Measurements from ENCODE around the gene CAMK1D.

CAMK1D gene

DNA sequence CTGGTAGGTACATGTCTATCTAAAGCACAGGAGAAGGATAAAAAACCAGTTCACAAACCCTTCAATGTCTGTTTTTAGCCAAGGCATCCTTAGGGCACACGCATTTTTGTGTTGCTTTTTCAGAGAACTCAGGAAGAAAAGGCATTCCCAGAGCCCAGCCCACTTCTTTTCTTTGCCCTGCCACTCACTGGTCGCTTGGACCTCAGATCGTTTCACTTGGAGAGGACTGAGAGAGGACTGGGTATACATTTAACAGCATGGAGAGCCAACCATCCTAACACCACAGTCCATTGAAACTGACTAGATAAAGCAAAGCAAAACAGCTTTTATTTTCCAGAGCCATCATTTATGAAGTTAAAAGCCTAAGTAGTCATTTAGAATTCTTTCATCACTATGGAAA, 194.2 kb downstream of the CAMK1D start:
- H3K27ac ChIP-seq: no peak overlapping the region
- TF ChIP-seq, protein P1, sequence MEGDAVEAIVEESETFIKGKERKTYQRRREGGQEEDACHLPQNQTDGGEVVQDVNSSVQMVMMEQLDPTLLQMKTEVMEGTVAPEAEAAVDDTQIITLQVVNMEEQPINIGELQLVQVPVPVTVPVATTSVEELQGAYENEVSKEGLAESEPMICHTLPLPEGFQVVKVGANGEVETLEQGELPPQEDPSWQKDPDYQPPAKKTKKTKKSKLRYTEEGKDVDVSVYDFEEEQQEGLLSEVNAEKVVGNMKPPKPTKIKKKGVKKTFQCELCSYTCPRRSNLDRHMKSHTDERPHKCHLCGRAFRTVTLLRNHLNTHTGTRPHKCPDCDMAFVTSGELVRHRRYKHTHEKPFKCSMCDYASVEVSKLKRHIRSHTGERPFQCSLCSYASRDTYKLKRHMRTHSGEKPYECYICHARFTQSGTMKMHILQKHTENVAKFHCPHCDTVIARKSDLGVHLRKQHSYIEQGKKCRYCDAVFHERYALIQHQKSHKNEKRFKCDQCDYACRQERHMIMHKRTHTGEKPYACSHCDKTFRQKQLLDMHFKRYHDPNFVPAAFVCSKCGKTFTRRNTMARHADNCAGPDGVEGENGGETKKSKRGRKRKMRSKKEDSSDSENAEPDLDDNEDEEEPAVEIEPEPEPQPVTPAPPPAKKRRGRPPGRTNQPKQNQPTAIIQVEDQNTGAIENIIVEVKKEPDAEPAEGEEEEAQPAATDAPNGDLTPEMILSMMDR (conservative IDR thresholded peaks at IDR 0.05): no peak

DNA sequence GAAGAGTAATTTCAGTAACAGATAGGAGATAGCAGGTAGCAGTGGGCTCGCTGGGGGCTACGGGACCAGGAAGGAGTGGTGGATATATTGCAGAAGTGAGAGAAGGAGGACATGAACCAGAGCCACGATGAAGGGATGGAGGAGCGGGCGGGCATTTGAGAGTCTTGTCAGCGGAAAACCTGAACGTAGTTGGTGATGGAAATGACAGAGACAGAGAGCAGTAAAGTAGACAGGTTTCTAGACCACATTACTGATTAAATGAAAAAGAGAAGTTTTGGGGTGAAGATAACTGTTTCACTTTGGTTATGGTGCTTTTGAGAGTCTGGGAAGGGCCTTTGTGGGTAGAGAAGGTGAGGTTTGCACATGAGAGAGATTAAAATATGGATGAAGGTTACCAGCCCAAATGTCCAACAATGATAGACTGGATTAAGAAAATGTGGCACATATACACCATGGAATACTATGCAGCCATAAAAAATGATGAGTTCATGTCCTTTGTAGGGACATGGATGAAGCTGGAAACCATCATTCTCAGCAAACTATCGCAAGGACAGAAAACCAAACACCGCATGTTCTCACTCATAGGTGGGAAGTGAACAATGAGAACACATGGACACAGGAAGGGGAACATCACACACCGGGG, 196.9 kb downstream of the CAMK1D start:
- peak overlapping the region; percentile 94 for H3K27ac ChIP-seq

DNA sequence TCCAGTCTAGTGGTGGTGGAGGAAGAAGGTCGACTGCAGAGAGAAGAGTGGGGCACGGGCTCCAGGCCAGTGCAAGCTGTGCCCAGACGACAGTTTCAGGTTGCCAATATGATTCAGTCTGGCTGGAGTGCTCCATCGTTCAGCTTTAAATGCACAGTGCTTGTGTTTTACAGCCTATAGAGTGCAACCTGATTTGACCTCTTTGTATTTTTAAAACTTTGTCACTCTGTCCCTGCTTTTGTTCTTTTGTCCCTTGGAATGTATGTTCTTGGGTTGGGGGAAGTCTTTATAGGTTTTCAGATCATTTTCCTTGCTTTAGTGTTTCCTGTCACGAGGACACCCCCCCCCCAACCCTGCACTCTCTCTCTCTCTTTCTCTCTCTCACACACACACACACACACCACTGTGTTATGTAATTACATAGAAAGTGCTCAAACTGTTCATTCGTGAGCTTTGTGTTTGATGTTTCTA, 198.0 kb downstream of the CAMK1D start:
- peak overlapping the region; percentile 94 for H3K27ac ChIP-seq
- TF ChIP-seq, protein P1 (conservative IDR thresholded peaks at IDR 0.05): no peak

DNA sequence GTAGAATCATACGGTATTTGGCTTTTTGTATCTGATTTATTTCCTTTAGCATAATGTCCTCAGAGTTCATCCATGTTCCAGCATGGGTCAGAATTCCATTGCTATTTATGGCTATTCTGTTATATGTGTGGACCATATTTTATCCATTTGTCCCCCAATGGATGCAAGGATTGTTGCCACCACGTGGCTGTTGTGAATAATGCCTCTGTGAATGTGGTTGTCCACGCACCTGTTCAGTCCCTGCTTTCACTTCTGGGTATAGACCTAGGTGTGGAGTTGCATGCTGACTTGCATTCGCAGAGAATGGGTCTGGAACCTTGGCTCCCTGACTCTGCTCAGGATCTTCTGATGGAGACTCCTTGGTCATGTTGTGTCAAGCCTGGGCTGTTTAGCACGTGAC, 199.9 kb downstream of the CAMK1D start:
- TF ChIP-seq, protein P1 (conservative IDR thresholded peaks at IDR 0.05): no peak
- H3K27ac ChIP-seq: peak overlapping the region; percentile 94; the same call in 1 of the 2 replicates

DNA sequence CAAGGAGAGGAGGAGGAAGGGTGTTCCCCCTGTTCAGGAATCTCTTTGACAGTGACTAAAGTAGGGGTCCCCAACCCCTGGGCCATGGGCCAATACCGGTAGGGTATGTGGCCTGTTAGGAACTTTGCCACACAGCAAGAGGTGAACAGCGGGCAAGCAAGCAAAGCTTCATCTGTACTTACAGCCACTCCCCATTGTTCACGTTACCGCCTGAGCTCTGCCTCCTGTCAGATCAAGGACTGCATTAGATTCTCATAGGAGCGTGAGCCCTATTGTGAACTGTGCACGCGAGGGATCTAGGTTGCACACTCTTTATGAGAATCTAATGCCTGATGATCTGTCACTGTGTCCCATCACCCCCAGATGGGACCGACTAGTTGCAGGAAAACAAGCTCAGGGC, 201.6 kb downstream of the CAMK1D start:
- TF ChIP-seq, protein P1 (conservative IDR thresholded peaks at IDR 0.05): no peak
- H3K27ac ChIP-seq: no peak overlapping the region; the same call in 1 of the 2 replicates

DNA sequence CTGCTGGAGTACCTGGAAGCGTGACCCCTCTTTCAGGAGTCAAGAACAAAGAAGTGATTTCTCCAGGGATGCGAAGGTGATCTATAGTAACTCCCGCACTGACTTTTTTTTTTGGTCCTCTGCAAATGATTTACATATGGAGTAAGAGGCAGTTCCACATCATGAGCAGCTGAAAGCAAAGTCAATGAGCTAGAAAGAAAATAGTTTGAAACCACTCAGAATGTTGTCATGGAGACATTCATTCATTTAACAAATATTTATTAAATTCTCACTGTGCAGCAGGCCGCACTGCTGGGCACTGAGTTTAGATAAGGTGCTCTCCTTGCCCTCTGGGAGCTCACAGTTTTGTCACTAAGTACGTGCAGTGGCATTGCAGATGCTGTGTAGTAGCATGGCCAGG, 206.7 kb downstream of the CAMK1D start:
- TF ChIP-seq, protein P1 (conservative IDR thresholded peaks at IDR 0.05): no peak

DNA sequence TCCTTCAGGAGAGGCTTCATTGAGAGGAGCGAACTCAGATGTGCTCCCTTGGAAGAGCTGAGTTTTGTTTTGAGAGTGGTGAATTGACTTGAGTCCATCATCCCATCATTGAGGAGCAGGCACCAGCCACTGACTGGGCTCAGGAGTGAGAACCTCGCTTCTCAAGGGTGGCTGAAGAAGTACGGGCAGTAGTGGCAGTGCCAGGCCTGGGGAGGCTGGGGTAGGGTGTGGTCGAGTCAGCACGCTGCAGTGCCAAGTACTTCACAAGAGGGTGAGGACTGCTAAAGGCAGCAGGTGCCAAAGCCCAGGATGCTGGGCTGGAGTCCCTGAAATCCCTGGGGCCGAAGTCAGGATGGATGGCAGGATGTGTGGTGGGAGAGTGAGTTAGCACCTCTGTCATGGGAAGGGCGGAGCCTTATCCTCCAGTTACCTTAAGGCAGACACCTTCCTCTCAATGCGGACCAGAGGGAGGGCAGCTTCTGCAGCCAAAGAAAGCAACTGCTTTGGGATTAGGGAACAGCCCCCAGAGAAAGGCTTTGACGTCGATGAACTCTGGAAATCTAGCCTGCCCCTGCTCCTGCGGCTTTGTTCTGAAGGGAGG, 210.3 kb downstream of the CAMK1D start:
- H3K27ac ChIP-seq: no peak overlapping the region
- TF ChIP-seq, protein P1 (conservative IDR thresholded peaks at IDR 0.05): no peak

More for the DNA sequence above, 206.7 kb downstream of the CAMK1D start:
- no peak overlapping the region for H3K27ac ChIP-seq

DNA sequence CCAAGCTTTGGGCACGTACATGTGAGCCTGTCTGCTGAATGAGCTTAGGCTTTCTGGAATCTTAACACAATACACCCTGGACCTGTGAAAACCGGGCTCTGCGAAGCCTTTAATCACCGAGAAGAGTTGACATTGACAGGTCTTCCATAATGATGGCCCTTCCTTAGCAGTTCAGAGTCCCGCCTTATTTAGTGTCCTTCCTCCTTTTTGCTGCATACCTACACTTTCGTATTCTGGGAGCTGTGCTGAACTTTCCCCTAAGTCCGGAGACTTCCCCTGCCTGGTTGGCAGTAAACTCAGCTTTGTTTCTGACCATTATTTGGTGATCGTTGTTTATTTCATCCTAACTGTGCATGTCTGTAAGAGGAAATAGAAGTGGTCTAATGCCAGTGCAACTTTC, 212.0 kb downstream of the CAMK1D start:
- no peak overlapping the region for H3K27ac ChIP-seq
- TF ChIP-seq, protein P1 (conservative IDR thresholded peaks at IDR 0.05): no peak

All from VCaP (cell line).